Measurements from ENCODE around the gene ASPSCR1.
"Not testable (repeated sequence)": the region's sequence is repeated elsewhere in the genome, so short reads cannot be mapped to it uniquely, and the experiment has no call there.

ASPSCR1 gene

GRCh38 chr17:81942167-81942553 lies 35.3 kb upstream of the ASPSCR1 start:
- FAIRE-seq: no peak

- no peak for FAIRE-seq
Observed at GRCh38 chr17:81944858-81945257, 32.6 kb upstream of the ASPSCR1 start.

- no peak for FAIRE-seq
Observed at GRCh38 chr17:81947189-81947588, 30.2 kb upstream of the ASPSCR1 start, which contains the start of gene MYADML2. Gene MYADML2 (minus strand): TSS chr17:81947233. CDS start chr17:81941741, 5,492 bp downstream.

GRCh38 chr17:81948635-81949378 lies 28.6 kb upstream of the ASPSCR1 start:
- FAIRE-seq: no peak

- no peak for FAIRE-seq
Observed at GRCh38 chr17:81950501-81950900, 26.9 kb upstream of the ASPSCR1 start.

GRCh38 chr17:81951785-81952684 lies 25.4 kb upstream of the ASPSCR1 start:
- no peak for FAIRE-seq

- FAIRE-seq: no peak
Observed at GRCh38 chr17:81952792-81953228, 24.6 kb upstream of the ASPSCR1 start.

GRCh38 chr17:81953443-81953842 lies 24.0 kb upstream of the ASPSCR1 start:
- not testable (repeated sequence) for FAIRE-seq

GRCh38 chr17:81954131-81955057 lies 23.0 kb upstream of the ASPSCR1 start:
- FAIRE-seq: no peak

GRCh38 chr17:81955058-81955681 lies 22.3 kb upstream of the ASPSCR1 start:
- no peak for FAIRE-seq

GRCh38 chr17:81955756-81956544 lies 21.5 kb upstream of the ASPSCR1 start:
- FAIRE-seq: no peak

GRCh38 chr17:81956607-81957589 lies 20.5 kb upstream of the ASPSCR1 start:
- FAIRE-seq: no peak

GRCh38 chr17:81957691-81958432 lies 19.6 kb upstream of the ASPSCR1 start:
- no peak for FAIRE-seq

- FAIRE-seq: no peak
Observed at GRCh38 chr17:81958633-81959342, 18.6 kb upstream of the ASPSCR1 start.

- FAIRE-seq: no peak
Observed at GRCh38 chr17:81959362-81960129, 17.9 kb upstream of the ASPSCR1 start.

- no peak for FAIRE-seq
Observed at GRCh38 chr17:81960130-81960958, 17.1 kb upstream of the ASPSCR1 start.

- no peak for FAIRE-seq
Observed at GRCh38 chr17:81961087-81961511, 16.3 kb upstream of the ASPSCR1 start, which contains the start of gene NOTUM. Gene NOTUM (minus strand): TSS chr17:81961187. CDS start chr17:81960909, 278 bp downstream.
